Activated CD4-positive, alpha-beta T cell treated with anti-CD3 and anti-CD28 coated beads, Interleukin-2, Interleukin-6, amounts not matched to agents 100 ng/mL and 50 ng/mL, durations not matched to agents 16 hours and 8 hours (primary cell): ENCODE measurements around the gene SYNGAP1.
"Not testable (repeated sequence)": the region's sequence is repeated elsewhere in the genome, so short reads cannot be mapped to it uniquely, and the experiment has no call there.

Experiments used
- DNase-seq: peaks from one replicate; pipeline ENCODE4 v3.0.0-alpha.2; 2020

Gene SYNGAP1

DNA sequence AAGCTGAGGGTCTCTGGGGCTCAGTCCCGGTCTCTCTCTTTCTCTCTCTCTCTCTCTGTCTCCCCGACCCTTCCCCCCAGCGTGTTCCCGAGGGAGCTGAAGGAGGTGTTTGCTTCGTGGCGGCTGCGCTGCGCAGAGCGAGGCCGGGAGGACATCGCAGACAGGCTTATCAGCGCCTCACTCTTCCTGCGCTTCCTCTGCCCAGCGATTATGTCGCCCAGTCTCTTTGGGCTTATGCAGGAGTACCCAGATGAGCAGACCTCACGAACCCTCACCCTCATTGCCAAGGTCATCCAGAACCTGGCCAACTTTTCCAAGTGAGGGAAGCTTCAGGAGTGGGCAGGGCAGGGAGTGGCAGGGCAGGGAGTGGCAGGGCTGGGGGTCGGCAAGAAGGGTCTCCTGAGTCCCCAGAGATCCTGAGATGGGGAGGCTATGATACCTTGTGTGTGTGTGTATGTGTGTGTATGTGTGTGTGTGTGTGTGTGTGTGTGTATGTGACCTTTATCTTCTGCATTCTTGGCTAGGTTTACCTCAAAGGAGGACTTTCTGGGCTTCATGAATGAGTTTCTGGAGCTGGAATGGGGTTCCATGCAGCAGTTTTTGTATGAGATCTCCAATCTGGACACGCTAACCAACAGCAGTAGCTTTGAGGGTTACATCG is 20.9 kb downstream of the SYNGAP1 start:
- DNase-seq: no peak

DNA sequence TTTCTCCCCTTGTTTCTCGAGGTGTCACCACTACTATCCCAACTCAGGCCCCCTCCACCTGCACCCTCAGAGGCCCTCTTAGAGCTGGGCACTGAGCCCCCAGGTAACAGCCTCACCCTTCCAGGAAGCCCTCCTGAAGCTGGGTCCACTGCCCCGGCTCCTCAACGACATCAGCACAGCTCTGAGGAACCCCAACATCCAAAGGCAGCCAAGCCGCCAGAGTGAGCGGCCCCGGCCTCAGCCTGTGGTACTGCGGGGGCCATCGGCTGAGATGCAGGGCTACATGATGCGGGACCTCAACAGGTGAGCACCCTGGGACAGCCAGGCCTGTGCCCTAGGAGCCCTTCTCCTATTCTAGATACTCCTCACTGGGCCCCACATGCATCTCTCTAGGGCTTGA is 21.6 kb downstream of the SYNGAP1 start:
- DNase-seq: no peak

DNA sequence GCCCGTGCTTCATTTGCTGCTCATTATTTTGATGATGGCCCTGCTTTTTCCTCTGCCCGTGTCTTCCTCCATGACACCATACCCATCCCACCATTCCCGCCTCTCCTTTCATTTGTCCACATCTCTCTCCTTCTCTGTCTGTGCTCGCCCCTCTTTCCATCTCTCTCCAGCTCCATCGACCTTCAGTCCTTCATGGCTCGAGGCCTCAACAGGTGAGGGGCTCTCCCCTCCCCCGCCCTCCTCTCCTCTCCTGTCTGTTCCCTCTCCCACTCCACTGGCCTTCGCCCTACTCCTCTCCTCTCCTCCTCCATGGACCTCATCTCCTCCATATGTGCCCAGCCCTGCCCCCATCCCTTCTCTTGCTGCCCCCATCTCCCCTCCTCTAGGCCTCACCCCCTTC is 22.4 kb downstream of the SYNGAP1 start:
- no peak for DNase-seq

DNA sequence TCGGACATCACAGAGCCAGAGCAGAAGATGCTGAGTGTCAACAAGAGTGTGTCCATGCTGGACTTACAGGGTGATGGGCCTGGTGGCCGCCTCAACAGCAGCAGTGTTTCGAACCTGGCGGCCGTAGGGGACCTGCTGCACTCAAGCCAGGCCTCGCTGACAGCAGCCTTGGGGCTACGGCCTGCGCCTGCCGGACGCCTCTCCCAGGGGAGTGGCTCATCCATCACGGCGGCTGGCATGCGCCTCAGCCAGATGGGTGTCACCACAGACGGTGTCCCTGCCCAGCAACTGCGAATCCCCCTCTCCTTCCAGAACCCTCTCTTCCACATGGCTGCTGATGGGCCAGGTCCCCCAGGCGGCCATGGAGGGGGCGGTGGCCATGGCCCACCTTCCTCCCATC is 23.2 kb downstream of the SYNGAP1 start:
- DNase-seq: no peak

DNA sequence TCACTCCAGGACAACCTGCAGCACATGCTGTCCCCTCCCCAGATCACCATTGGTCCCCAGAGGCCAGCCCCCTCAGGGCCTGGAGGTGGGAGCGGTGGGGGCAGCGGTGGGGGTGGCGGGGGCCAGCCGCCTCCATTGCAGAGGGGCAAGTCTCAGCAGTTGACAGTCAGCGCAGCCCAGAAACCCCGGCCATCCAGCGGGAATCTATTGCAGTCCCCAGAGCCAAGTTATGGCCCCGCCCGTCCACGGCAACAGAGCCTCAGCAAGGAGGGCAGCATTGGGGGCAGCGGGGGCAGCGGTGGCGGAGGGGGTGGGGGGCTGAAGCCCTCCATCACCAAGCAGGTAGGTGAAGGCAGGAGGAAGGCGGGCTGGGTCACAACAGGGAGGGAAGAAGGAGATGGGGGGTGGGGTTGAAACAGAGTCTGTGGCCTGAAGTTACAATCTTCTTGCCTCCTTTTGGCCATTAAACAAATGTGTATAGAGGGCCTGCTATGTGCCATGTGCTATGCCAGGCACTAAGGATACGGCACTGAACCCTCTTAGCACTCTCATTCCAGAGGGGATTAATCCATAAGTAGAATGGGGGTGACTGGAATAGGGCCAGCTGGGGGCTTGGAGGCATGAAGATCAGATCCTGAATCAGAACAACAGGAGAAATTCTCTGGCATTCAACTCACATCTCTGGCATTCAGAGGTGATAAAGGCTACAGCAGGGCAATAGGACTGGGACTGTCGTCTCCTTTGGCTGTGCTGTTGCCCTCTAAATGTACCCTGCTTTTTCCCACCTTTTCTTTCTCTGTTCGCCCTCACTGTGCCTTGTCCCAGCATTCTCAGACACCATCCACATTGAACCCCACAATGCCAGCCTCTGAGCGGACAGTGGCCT is 24.0 kb downstream of the SYNGAP1 start:
- no peak for DNase-seq

DNA sequence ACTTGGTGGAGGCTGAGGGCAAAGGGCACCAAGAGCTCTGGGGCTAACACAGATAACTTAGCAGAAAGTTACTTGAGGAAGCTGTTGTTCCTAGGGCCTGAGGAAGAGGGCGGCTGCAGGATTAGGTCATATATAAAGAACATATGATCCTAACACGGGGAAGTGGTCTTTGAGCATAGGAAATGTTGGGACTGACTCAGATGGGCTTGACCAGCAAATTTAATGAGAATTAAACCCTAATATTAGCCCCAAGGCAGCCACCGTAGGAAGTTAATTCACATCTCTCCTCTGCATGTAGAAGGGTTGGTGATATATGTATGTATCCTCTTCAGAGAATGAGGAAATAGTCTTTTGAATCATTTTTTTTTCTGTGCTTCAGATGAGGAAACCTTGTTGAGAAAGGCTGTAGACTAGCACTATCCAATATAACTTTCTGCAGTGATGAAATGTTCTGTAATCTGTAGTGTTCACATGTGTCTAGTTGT is 25.3 kb downstream of the SYNGAP1 start:
- DNase-seq: no peak

DNA sequence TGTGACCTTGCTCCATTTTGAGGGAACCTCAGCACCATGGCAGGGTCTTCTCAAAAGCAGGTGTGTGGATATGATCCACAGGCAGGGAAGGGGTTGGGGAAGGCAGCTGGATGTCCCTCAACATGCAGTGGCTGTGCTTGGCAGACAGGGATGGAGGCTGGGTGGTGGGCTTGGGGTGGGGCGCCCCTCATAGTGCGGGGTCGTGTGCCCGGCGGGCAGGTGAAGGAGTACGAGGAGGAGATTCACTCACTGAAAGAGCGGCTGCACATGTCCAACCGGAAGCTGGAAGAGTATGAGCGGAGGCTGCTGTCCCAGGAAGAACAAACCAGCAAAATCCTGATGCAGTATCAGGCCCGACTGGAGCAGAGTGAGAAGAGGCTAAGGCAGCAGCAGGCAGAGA is 26.5 kb downstream of the SYNGAP1 start:
- DNase-seq: no peak

DNA sequence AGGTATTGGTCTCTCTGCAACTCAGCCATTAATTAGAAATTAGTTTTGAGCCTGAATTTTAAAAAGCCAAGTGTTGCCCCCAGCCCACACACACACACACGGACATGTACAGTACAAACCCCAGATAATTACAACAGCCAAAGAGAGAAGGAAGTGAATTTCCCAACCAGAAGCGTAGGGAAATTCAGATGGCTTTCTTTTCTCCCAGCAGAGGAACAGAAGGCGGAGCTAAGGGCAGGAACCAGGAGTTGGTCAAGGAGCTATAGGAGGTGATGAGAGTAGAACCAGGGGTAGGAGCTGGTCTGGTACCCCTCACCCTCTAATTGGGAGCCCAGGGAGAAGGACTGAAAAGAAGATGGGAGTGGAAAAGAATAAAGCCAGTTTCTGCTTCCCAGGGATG is 30.6 kb downstream of the SYNGAP1 start:
- no peak for DNase-seq

DNA sequence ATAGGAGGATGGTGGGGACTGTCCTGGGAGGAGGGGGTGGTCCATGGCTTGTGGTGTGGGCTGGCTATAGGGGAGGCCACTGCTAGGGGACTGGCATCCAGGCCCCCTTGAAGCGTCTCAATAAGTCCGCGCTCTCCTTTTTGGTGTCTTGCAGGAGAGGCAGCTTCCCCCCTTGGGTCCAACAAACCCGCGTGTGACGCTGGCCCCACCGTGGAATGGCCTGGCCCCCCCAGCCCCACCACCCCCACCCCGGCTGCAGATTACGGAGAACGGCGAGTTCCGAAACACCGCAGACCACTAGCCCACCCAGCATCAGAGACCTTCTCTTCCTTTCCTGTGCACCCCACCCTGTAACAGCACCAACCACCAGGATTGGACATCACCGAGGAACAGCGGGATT is 31.7 kb downstream of the SYNGAP1 start:
- no peak for DNase-seq

DNA sequence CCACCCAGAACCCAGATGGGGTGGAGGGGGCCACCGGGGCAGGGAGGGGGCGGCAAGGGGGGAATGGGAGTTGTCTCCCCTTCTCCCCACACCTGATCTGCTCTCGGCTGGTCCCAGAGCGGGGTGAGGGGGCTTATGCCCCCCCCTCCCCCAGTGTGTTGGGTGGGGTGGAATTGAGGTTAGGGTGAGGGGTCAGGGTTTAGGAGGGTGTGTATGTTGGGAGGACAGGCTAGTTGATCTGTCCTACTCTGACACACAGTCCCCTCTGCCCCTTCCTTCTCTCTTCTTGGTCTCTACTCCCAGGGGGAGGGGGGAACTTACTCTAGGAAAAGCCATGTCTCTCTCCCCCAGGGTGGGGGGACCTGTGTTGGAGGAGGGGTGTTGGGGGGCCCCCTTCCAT is 32.6 kb downstream of the SYNGAP1 start:
- DNase-seq: no peak

DNA sequence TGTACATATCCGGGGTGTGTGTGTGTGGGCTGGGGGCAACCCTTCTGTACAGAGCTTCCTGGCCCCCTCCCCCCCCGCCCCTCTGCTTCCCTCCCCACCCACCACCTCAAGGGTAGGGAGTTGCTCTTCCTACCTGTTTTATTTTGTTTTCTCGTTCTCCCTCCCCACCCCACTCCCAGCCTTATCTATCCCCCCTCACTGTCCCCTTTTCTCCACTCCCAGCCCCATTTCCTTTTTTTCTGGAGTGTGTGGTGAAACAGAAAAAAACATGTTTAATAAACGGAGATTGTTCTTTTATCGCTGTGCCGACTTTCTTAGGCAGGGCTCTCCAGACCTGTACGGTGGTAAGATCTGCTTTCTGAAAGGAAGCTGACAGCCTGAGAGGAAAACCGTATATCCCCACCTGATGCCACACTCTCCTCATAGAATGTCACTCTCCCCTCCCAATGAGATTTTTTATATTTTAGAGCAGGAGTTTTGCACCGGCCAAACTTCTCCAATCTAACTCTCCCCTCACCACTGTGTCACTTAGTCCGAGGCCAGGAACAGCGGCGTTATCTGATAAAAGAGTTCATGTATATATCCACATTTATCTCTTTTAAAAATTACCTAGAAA is 33.6 kb downstream of the SYNGAP1 start:
- no peak for DNase-seq

DNA sequence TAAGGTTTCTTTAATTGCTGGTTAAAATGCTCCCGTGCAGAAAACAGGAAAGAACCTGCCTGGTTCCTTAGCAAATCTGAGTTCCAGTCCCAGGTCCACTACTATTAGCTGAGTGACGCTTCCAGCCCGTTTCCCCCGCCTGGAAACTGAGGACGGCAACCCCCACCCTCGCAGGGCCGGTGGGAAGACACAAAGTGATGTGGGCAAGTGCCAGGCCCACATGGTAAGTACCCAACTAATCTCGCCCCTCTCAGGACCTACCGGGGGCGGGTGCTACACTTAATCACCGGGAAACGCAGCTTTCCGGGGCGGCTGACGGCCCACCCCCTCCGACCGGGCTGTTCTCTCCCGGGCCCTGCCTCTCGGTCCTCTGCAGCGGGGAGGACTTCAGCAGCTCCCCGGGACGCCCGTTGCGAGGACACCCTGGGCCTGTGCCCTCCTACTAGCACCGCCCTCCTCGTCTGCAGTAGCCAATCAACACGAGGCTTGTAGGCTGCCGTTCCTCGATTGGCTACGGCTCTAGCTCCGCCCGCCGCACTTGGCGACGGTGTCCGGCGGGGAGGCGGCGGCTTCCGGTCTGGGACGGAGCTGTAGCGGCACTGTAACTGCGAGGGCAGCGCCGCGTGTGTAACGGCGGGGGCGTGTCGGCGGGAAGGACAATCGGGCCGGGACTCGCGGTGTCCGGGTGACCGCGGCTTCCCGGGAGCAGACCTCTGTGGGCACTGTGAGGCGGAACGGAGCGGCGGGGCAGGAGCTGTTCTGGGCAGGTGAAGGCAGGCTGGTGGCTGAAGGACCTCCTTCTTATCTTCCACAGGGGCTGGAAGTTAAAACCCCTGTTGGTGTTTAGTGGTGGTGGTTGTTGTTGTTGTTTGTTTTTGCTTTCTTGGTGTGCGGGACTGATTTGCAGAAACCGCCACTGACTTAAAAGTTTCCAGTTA is 34.4 kb downstream of the SYNGAP1 start, which contains the start of gene ZBTB9:
TSS of gene ZBTB9 (plus strand) at position 568 of the 938 bp plus-strand sequence. CDS start 525 bp downstream, outside the sequence.
- peak; percentile 97 for DNase-seq

DNA sequence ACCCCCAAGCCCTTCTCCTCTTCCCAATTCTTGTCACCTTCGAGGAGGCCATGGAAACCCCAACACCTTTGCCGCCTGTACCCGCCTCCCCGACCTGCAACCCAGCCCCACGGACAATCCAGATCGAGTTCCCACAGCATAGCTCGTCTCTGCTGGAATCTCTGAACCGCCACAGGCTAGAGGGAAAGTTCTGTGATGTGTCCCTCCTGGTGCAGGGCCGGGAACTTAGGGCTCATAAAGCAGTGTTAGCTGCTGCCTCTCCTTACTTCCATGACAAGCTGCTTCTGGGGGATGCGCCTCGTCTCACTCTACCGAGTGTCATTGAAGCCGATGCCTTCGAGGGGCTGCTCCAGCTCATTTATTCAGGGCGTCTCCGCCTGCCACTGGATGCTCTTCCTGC is 35.2 kb downstream of the SYNGAP1 start:
- DNase-seq: no peak

DNA sequence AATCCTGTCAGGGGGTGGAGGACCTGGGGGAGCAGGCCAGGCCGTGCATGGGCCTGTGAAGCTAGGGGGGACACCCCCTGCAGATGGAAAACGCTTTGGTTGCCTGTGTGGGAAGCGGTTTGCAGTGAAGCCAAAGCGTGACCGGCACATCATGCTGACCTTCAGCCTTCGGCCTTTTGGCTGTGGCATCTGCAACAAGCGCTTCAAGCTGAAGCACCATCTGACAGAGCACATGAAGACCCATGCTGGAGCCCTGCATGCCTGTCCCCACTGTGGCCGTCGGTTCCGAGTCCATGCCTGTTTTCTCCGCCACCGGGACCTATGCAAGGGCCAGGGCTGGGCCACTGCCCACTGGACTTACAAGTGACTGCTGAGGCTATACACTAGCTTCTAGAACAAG is 36.3 kb downstream of the SYNGAP1 start:
- no peak for DNase-seq

DNA sequence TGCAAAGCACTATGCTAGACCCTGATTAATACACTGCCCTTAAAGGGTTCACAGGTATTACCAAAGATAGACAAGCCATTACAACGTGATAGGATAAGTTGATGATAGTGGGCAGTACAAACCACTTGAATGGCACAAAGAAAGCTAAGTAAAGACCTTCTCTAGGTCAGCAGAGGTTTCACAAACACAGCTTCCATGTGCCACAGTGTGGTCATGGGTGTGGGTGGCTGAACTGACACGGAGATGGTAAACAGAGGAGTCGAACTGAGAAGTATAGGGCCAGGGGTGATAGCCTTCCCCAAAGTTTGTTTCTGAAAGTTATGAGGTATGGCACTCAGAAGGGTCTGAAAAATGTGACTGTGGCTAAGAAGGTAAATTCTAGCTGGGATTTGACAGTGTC is 38.8 kb downstream of the SYNGAP1 start:
- DNase-seq: no peak

DNA sequence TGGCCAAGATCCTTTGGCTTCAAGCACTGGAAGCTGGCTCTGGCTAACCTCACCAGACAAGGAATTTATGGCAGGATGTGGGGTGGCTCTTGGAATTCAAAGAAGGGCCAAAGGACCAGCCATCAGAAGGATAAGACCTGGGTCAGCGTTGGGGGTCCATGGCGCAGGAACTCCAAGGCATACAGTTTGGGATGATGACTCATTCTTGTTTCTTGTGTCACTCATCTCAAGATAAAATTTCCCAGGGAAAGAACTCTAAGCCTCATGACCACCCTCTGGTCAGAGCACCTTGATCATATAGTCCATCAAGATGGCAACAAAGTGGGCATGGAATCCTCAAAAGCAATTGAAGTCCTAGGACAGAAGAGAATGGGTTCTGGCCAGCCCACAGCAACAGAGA is 39.4 kb downstream of the SYNGAP1 start:
- no peak for DNase-seq

DNA sequence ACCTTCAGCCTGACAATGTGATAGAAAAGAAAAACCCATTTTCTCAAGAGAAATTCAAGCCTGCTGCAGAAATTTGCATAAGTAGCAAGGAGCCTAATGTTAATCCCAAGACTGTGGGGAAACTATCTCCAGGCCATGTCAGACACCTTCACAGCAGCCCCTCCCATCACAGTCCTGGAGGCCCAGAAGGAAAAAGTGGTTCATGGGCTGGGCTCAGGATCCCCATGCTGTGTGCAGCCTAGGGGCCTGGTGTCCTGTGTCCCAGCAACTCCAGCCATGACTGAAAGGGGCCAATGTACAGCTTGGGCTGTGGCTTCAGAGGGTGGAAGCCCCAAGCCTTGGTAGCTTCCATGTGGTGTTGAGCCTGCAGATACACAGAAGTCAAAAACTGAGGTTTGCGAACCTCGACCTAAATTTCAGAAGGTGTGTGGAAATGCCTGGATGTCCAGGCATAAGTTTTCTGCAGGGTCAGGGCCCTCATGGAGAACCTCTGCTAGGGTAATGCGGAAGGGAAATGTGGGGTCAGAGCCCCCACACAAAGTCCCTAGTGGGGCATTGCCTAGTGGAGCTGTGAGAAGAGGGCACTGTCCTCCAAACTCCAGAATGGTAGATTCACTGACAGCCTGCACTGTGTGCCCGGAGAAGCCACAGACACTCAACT is 46.3 kb downstream of the SYNGAP1 start:
- no peak for DNase-seq

DNA sequence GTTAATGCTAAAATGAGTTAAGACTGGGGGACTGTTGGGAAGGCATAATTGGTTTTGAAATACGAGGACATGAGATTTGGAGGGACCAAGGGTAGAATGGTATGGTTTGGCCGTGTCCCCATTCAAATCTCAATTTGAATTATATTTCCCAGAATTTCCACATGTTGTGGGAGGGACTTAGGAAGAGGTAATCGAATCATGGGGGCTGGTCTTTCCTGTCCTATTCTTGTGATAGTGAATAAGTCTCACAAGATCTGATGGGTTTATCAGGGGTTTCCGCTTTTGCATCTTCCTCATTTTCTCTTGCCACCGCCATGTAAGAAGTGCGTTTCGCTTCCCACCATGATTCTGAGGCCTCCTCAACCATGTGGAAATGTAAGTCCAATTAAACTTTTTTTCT is 47.2 kb downstream of the SYNGAP1 start:
- DNase-seq: no peak

DNA sequence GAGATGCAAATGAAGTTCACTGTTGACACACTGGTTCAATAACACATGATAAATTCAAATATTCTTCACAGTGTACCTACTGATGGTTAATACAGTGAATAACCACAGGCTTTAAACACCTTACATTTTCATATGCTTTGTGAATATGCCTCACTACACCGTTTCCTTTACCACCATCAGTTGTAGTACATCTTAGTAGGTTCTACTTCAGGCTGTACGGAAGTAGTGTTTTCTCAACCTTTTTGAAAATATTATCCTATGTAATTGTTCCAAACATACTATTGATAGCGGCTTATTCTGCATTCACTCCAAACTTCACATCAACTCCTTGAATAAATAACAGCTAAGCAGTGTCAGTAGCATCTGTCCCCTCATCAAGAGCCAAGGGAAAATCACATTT is 49.8 kb downstream of the SYNGAP1 start:
- DNase-seq: no peak

DNA sequence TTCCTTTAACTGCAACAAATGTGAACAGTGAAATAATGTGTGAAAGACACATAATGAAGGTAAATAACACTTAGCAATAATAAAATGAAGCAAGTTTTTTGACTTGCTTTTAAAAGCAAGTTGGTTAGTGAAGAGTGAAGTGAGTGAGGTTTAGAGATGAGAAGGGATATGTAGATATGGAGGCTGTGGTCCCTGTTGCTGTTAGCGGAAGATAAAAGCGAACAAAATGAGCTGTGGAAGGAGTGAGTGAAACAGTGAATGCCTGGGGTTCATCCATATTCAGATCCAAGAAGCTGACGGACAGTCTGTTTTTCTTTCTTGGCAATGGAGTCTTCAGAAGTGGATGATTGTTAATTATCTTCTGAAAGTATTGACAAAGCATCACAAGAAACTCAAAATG is 58.0 kb downstream of the SYNGAP1 start:
- no peak for DNase-seq

DNA sequence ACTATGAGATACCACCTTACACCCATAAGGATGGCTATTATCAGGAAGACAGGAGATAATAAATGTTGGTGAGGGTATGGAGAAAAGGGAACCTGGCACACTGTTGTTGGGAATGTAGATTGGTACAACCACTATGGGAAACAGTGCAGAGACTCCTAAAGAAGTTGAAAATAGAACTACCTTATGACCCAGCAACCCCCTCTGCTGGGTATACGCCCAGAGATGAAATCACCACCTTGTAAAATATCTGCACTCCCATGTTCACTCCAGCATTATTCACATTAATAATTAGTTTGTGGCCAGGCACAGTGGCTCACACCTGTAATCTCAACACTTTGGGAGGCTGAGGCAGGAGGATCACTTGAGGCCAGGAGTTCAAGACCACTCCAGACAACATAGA is 61.3 kb downstream of the SYNGAP1 start:
- no peak for DNase-seq

DNA sequence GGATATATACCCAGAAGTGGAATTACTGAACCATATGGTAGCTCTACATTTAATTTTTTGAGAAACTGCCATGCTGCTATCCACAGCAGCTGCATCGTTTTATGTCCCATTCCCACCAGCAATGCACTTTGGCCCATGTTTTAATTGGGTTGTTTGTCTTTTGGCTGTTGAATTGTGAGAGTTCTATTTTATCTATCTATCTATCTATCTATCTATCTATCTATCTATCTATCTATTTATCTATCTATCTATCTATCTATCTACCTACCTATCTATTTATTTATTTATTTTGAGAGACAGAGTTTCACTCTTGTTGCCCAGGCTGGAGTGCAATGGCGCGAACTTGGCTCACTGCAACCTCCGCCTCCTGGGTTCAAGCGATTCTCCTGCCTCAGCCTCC is 62.8 kb downstream of the SYNGAP1 start:
- not testable (repeated sequence) for DNase-seq
